ENCODE data around the gene MPHOSPH9. TPM values are rescaled to one million over a fixed set of nuclear protein-coding genes. Genes with fewer than 3 reads are reported as not detected.

MPHOSPH9 gene, protein sequence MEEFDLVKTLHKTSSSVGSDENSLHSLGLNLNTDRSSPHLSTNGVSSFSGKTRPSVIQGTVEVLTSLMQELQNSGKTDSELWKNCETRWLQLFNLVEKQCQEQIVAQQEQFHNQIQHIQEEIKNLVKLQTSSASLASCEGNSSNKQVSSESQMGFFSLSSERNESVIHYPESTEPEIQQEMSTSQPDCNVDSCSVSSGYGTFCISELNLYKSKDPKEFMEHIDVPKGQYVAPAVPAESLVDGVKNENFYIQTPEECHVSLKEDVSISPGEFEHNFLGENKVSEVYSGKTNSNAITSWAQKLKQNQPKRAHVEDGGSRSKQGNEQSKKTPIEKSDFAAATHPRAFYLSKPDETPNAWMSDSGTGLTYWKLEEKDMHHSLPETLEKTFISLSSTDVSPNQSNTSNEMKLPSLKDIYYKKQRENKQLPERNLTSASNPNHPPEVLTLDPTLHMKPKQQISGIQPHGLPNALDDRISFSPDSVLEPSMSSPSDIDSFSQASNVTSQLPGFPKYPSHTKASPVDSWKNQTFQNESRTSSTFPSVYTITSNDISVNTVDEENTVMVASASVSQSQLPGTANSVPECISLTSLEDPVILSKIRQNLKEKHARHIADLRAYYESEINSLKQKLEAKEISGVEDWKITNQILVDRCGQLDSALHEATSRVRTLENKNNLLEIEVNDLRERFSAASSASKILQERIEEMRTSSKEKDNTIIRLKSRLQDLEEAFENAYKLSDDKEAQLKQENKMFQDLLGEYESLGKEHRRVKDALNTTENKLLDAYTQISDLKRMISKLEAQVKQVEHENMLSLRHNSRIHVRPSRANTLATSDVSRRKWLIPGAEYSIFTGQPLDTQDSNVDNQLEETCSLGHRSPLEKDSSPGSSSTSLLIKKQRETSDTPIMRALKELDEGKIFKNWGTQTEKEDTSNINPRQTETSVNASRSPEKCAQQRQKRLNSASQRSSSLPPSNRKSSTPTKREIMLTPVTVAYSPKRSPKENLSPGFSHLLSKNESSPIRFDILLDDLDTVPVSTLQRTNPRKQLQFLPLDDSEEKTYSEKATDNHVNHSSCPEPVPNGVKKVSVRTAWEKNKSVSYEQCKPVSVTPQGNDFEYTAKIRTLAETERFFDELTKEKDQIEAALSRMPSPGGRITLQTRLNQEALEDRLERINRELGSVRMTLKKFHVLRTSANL
- 10 to 100 TPM; 14.0 to 44.3 (median 14.3) TPM for total RNA-seq

DNA sequence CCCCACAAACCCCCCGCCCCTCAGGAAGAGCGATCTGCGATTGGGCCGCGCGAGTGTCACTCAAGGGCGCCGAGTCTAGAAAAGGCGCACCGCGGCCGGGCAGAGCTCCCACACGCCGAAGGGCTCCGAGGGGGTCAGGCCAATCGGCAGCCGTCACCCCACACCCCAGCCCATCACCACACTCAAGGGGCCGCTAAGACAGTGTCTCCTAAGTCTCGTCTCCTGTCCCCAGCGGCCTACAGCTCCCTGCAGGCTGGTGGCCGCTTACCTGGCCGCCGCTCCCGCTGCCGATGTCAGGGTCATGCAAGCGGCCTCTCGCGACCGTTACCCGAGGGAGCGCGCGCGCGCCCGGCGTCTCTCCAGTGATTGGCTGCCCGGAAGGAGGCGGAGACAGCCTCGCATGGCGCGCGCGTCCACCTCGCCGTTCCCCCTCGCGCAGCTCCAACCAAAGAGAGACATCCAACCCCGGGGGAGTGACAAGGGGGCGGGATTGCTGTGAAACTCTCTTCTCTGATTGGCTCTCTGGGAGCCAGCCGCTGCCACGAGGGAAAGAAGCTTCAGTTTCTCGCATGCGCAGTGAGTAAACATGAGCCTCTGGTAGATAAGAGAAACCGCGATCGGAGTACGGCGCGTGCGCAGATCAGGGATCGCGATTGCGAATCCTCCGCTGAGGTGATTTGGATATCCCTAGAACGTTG is at the start of gene MPHOSPH9, which contains the start of gene MTRFR:
TSS of gene MPHOSPH9 (minus strand) at position 335 of the 698 bp plus-strand sequence. CDS start 2,777 bp downstream, outside the sequence.
TSS of gene MTRFR (plus strand) at position 630 of the 698 bp plus-strand sequence. CDS start 20,239 bp downstream, outside the sequence.
- Histone ChIP-seq H3K36me3 (no peaks in the 10 kb centered on the region), H3K27ac (peak within 1 kb of the TSS; percentile 83)
- WGBS, result 0% methylated on average over 33 of the region's 66 CpGs

DNA sequence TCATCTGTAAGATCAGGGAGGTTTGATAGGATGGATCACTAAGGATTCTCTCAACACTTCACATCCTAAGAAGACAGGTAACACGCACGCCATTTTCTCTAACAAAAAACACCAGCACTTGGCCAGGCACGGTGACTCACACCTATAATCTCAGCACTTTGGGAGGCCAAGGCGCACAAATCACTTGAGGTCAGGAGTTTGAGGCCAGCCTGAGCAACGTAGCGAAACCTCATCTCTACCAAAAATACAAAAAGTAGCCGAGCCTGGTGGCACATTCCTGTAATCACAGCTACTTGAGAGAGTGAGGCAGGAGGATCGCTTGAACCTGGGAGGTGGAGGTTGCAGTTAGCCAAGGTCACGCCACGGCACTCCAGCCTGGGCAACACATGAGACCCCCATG is 49.2 kb upstream of the MPHOSPH9 start:
- Histone ChIP-seq H3K4me1 (no peaks in the 10 kb centered on the region), H3K36me3 (no peaks in the 10 kb centered on the region), H3K4me3 (no peak overlapping the region), H3K27ac (no peak overlapping the region), H3K27me3 (no peaks in the 10 kb centered on the region), H3K9me3 (no peaks in the 10 kb centered on the region)
- 96% methylated on average over 10 of the region's 10 CpGs for WGBS
- DNase-seq (ENCODE audit: low spot score in 2 of 2), result peak in 1 of 2 donors; percentile 10
- TF ChIP-seq EP300 (IDR thresholded peaks at IDR 0.05) (no peak), POLR2A (IDR thresholded peaks at IDR 0.05) (no peak), POLR2AphosphoS5 (IDR thresholded peaks at IDR 0.05) (no peak)
- TF ChIP-seq, protein P1, sequence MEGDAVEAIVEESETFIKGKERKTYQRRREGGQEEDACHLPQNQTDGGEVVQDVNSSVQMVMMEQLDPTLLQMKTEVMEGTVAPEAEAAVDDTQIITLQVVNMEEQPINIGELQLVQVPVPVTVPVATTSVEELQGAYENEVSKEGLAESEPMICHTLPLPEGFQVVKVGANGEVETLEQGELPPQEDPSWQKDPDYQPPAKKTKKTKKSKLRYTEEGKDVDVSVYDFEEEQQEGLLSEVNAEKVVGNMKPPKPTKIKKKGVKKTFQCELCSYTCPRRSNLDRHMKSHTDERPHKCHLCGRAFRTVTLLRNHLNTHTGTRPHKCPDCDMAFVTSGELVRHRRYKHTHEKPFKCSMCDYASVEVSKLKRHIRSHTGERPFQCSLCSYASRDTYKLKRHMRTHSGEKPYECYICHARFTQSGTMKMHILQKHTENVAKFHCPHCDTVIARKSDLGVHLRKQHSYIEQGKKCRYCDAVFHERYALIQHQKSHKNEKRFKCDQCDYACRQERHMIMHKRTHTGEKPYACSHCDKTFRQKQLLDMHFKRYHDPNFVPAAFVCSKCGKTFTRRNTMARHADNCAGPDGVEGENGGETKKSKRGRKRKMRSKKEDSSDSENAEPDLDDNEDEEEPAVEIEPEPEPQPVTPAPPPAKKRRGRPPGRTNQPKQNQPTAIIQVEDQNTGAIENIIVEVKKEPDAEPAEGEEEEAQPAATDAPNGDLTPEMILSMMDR (IDR thresholded peaks at IDR 0.05), result no peak

More for the DNA sequence above, at the start of gene MPHOSPH9, which contains the start of gene MTRFR:
- Histone ChIP-seq H3K4me1 (peaks cover 32% of the 10 kb centered on the region), H3K9me3 (no peaks in the 10 kb centered on the region), H3K27me3 (no peaks in the 10 kb centered on the region), H3K4me3 (peak within 1 kb of the TSS; percentile 77)
- TF ChIP-seq POLR2AphosphoS5 (IDR thresholded peaks at IDR 0.05) (peak in 2 of 3 donors; percentile 85 to 86), POLR2A (IDR thresholded peaks at IDR 0.05) (peak; percentile 50 to 97), EP300 (IDR thresholded peaks at IDR 0.05) (no peak)
- DNase-seq (ENCODE audit: low spot score in 2 of 2), result peak; percentile 99

DNA sequence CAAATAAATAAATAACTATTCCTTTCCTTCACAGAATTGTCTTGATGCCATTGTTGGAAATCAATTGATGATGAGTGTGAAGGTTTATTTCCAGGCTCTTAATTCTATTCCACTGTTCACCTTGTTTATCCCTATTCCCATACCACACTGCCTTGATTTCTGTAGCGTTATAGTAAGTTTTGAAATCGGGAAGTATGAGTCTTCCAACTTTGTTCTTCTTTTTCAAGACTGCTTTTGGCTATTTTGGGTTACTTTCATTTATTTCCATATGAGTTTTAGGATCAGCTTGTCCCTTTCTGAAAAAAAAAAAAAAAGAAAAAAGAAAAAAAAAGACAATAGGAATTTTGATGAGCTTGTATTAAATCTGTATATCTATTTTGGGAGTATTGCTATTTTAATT is 48.0 kb upstream of the MPHOSPH9 start:
- no peaks in the 10 kb centered on the region for H3K27me3 ChIP-seq
- H3K9me3 ChIP-seq, result no peaks in the 10 kb centered on the region
- WGBS, result 76% methylated on average over 2 of the region's 2 CpGs
- H3K4me3 ChIP-seq, result no peak overlapping the region
- H3K4me1 ChIP-seq, result no peaks in the 10 kb centered on the region
- H3K36me3 ChIP-seq, result no peaks in the 10 kb centered on the region
- H3K27ac ChIP-seq, result no peak overlapping the region
- no peak for DNase-seq (ENCODE audit: low spot score in 2 of 2)
- TF ChIP-seq POLR2AphosphoS5 (IDR thresholded peaks at IDR 0.05) (no peak), EP300 (IDR thresholded peaks at IDR 0.05) (no peak), POLR2A (IDR thresholded peaks at IDR 0.05) (no peak)
- TF ChIP-seq, protein P1 (IDR thresholded peaks at IDR 0.05), result no peak

DNA sequence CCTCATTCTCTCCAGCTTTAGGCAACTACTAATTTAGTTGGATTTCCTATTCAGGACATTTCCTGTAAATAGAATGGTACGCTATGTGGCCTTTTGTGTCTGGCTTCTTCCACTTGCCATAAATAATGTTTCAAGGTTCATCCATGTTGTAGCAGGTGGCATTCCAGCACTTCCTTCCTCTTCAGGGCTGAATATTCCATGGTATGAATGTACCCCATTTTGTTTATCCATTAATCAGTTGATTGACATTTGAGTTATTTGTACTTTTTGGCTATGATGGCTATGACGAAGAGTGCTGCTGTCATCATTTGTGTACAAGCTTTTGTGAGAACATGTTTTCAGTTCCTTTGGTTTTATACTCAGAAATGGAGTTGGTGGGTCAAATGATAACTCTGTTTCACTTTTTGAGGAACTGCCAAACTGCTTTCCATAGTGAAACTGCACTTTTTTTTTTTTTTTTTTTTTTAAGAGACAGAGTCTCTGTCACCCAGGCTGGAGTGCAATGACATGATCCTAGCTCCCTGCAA is 45.2 kb upstream of the MPHOSPH9 start:
- H3K36me3 ChIP-seq, result no peaks in the 10 kb centered on the region
- no peaks in the 10 kb centered on the region for H3K9me3 ChIP-seq
- TF ChIP-seq, protein P1 (IDR thresholded peaks at IDR 0.05), result no peak
- TF ChIP-seq EP300 (IDR thresholded peaks at IDR 0.05) (no peak), POLR2A (IDR thresholded peaks at IDR 0.05) (no peak)
- H3K27ac ChIP-seq, result peak overlapping the region; percentile 33
- 86% methylated on average over 2 of the region's 2 CpGs for WGBS
- H3K4me3 ChIP-seq, result no peak overlapping the region
- no peaks in the 10 kb centered on the region for H3K27me3 ChIP-seq
- DNase-seq (ENCODE audit: low spot score in 2 of 2), result peak in 1 of 2 donors; percentile 19
- no peaks in the 10 kb centered on the region for H3K4me1 ChIP-seq

Measured in suprapubic skin (tissue), 4 donors.